ENCODE measurements around the gene CTNND2. TPM values are rescaled to one million over a fixed set of nuclear protein-coding genes. Genes with fewer than 3 reads are reported as not detected.

CTNND2 gene
- total and polyA plus RNA-seq, 9 of the 15 experiments (the other 6 are each of a cell fraction or from before 2014, with no cell fraction given): 0.03 to 0.35 TPM; not detected in 7

GRCh38 chr5:11760934-11761603 lies 143.2 kb downstream of the CTNND2 start (continued):
- TF ChIP-seq E2F4 (CRISPR knock-in tag; IDR thresholded peaks at IDR 0.05; ENCODE audit: low read depth): no peak
- TF ChIP-seq ZNF280B (CRISPR knock-in tag; IDR thresholded peaks at IDR 0.05): no peak
- TF ChIP-seq IRF9 (tag; IDR thresholded peaks at IDR 0.05): no peak

- no peaks in the 10 kb centered on the region for H3K27me3 ChIP-seq (ENCODE audit: control insufficient read depth in 2 of 2, insufficient read depth in 2 of 2, low read length in 2 of 2)
- no peak for FAIRE-seq
- TF ChIP-seq SP1 (CRISPR knock-in tag; IDR thresholded peaks at IDR 0.05) (no peak), CTCFL (IDR thresholded peaks at IDR 0.05; ENCODE audit: borderline replicate concordance, insufficient read depth, low read depth, low read length, poor library complexity, severe bottlenecking) (no peak), SREBF1 (IDR thresholded peaks at IDR 0.05; ENCODE audit: borderline replicate concordance, low read depth, low read length) (no peak), TEAD2 (tag; IDR thresholded peaks at IDR 0.05) (no peak)
Measured at GRCh38 chr5:11758321-11758720, 145.9 kb downstream of the CTNND2 start.

More at GRCh38 chr5:11758321-11758720, 145.9 kb downstream of the CTNND2 start:
- BruUV-seq (replicated peaks): no TSS peak
- Histone ChIP-seq H3K9me1 (ENCODE audit: control insufficient read depth, insufficient read depth, low read length) (no peaks in the 10 kb centered on the region), H4K20me1 (replicated peaks; ENCODE audit: control insufficient read depth, insufficient read depth, low read length) (no peaks in the 10 kb centered on the region), H3K27ac (ENCODE audit: extremely low read depth, low read depth, low read length) (no peak overlapping the region), H3K79me2 (ENCODE audit: control insufficient read depth, insufficient read depth, low read length) (no peaks in the 10 kb centered on the region), H3K9me3 (replicated peaks; ENCODE audit: control insufficient read depth, insufficient read depth, low read depth, low read length) (no peaks in the 10 kb centered on the region), H3K4me2 (ENCODE audit: insufficient read depth, low read length) (no peak overlapping the region), H3K4me3 (no peak overlapping the region), H3K4me1 (replicated peaks in 1 of 2; ENCODE audit: control insufficient read depth in 2 of 2, insufficient read depth in 2 of 2, low read length in 2 of 2) (no peaks in the 10 kb centered on the region), H2AFZ (ENCODE audit: low read depth, low read length) (no peak overlapping the region), H3K9ac (ENCODE audit: insufficient read depth in 1 of 2, low read depth in 2 of 2, low read length in 2 of 2) (no peak overlapping the region), H3K36me3 (ENCODE audit: control insufficient read depth, insufficient read depth, low read length) (no peaks in the 10 kb centered on the region)
- WGBS (ENCODE audit: insufficient coverage, low coverage, missing lambda C conversion rate): 0% methylated on average over 1 of the region's 1 CpG
- ChIA-PET POLR2A (no interaction called here), CTCF (ENCODE audit: low intra/inter-chr PET ratio) (no interaction called here)
- in situ Hi-C loops (cut with MboI): no loop called here
- no peak for DNase-seq (ENCODE audit: extremely low read depth in 1 of 4, low spot score in 3 of 4)
- intact Hi-C loops (cut with micrococcal nuclease): no loop called here
- no peak for ATAC-seq

Data from K562 (cell line).